T-cell (primary cell): ENCODE measurements around the gene IL33. TPM values are rescaled to one million over a fixed set of nuclear protein-coding genes. Genes with fewer than 3 reads are reported as not detected.

Source experiments
- ATAC-seq, 4 experiments: fragments of 200-7000 bp in 3 of 4; fragments of 150-1000 bp in 1 of 4; cut with Tn5 transposase; replicated peaks in 1 of 4; 1 replicate in 3 of 4; 2 replicates in 1 of 4; pipeline ENCODE4 v1.10.0; 2021; ENCODE audit warnings: moderate library complexity in 3 of 4, mild to moderate bottlenecking in 2 of 4, moderate number of reproducible peaks in 1 of 4
- CTCF ChIA-PET, 2 donors: fragments of 300-600 bp; sonication (Branson Sonifier 250); formaldehyde crosslinking; loops; one replicate each; lab custom pipeline; 2022; ENCODE audit warnings: antibody characterized with exemption in 2 of 2; lab: Charles Lee
- POLR2A ChIA-PET, 2 donors: fragments of 300-600 bp; sonication (Branson Sonifier 250); formaldehyde crosslinking; loops; one replicate each; lab custom pipeline; 2022; ENCODE audit warnings: antibody characterized with exemption in 2 of 2; lab: Charles Lee
- DNase-seq, 35 experiments: peaks; one replicate each; pipeline versions ENCODE4 v3.0.0 to v3.0.0-alpha.2; 2013 to 2023
- H3K27ac ChIP-seq: one replicate; pipeline ENCODE4 v1.5.1; 2013; ENCODE audit warnings: low read length
- H3K27me3 ChIP-seq, 2 experiments: replicated peaks in 1 of 2; 1 replicate in 1 of 2; 2 replicates in 1 of 2; pipeline versions ENCODE4 v1.6.1 to v1.7.0; 2013; ENCODE audit warnings: low read length in 1 of 2, mixed read lengths in 1 of 2; ENCODE audit not compliant: control insufficient read depth in 2 of 2, insufficient read depth in 2 of 2; ENCODE audit errors: extremely low read depth in 1 of 2
- H3K36me3 ChIP-seq, 2 donors: 1 replicate in 1 of 2; 2 replicates in 1 of 2; pipeline versions ENCODE4 v1.6.1 to v1.7.0; 2013; ENCODE audit warnings: low read length in 1 of 2; ENCODE audit not compliant: control insufficient read depth in 2 of 2, insufficient read depth in 1 of 2; ENCODE audit errors: extremely low read depth in 1 of 2
- H3K4me1 ChIP-seq, 2 experiments: 1 replicate in 1 of 2; 2 replicates in 1 of 2; pipeline versions ENCODE4 v1.6.1 to v1.7.0; 2013; ENCODE audit warnings: low read length in 2 of 2, mixed read lengths in 1 of 2; ENCODE audit not compliant: insufficient read depth in 2 of 2, control insufficient read depth in 1 of 2; ENCODE audit errors: extremely low read depth in 1 of 2
- H3K4me3 ChIP-seq, 2 donors: 1 replicate in 1 of 2; 2 replicates in 1 of 2; pipeline versions ENCODE4 v1.5.1 to v1.7.0; 2013; ENCODE audit warnings: mild to moderate bottlenecking in 2 of 2, low read length in 1 of 2, moderate library complexity in 1 of 2; ENCODE audit not compliant: control insufficient read depth in 1 of 2; ENCODE audit errors: extremely low read depth in 1 of 2
- H3K9me3 ChIP-seq: 2 replicates; pipeline ENCODE4 v1.7.0; 2013
- H3K27ac Mint-ChIP-seq, 2 donors: one replicate each; pipeline ENCODE4 v1.8.0; 2020 to 2021; ENCODE audit warnings: mild to moderate bottlenecking in 2 of 2, mixed read lengths in 2 of 2
- H3K27me3 Mint-ChIP-seq, 2 donors: one replicate each; pipeline ENCODE4 v1.8.0; 2021 to 2022; ENCODE audit warnings: mixed read lengths in 2 of 2
- H3K36me3 Mint-ChIP-seq: one replicate; pipeline ENCODE4 v1.8.0; 2021; ENCODE audit warnings: mixed read lengths
- H3K4me1 Mint-ChIP-seq, 3 donors: one replicate each; pipeline ENCODE4 v1.8.0; 2020 to 2022; ENCODE audit warnings: mixed read lengths in 3 of 3, mild to moderate bottlenecking in 1 of 3
- H3K4me3 Mint-ChIP-seq, 3 donors: one replicate each; pipeline ENCODE4 v1.8.0; 2020 to 2022; ENCODE audit warnings: mild to moderate bottlenecking in 3 of 3, mixed read lengths in 3 of 3, moderate library complexity in 3 of 3
- H3K9me3 Mint-ChIP-seq, 3 donors: one replicate each; pipeline ENCODE4 v1.8.0; 2020 to 2022; ENCODE audit warnings: mixed read lengths in 3 of 3
- WGBS: methylation state at CpG from one replicate; pipeline ENCODE4 v1.1.5; 2013; ENCODE audit warnings: missing lambda C conversion rate; ENCODE audit not compliant: insufficient coverage; 5-methylcytosine and 5-hydroxymethylcytosine counted together
- total RNA-seq, 35 experiments: library from RNA in 6 of 35; stranded (reverse) in 6 of 35; fragments of 120-200 nt in 1 of 35; gene quantifications; one replicate each; pipeline versions ENCODE4 v1.2.1 to v1.2.4 and lab custom pipeline; 2013 to 2026

Gene IL33
- total RNA-seq, 5 donors from 2014 or later (not counting 1 experiment from before 2014, with no cell fraction given) = 0.22 TPM; not detected in 4

DNA sequence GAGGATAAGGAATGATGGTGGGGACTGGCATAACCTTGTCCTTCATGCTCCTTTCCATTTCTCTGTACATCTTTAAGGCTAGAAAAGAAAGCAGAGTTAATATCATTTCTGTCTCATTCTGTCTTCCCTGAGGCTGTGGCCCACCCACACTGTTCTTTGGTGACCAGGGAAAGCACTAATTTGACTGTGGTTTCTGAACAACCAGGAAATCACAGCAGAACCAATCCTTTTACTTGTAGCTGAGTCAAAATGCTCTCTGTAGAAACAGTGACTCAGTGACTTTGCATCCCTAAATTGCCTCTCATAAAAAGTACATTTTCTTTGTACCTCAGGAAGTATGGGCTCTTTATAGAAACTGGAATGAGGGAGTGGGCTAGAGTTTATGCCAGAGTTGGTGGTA is 28.1 kb downstream of the IL33 start:
- H3K4me3 Mint-ChIP-seq = no peak overlapping the region
- H3K9me3 Mint-ChIP-seq = peaks cover 0 to 6% (median 0%) of the 10 kb centered on the region in 3 donors
- H3K27ac ChIP-seq = no peak overlapping the region
- CTCF ChIA-PET = no interaction called here
- no peaks in the 10 kb centered on the region for H3K36me3 Mint-ChIP-seq
- no peaks in the 10 kb centered on the region for H3K36me3 ChIP-seq
- ATAC-seq (no peak), DNase-seq (no peak)
- peaks cover 15% of the 10 kb centered on the region in 2 donors for H3K27me3 Mint-ChIP-seq
- H3K27me3 ChIP-seq = peaks cover 0 to 2% of the 10 kb centered on the region in 2 experiments
- H3K4me1 ChIP-seq = no peaks in the 10 kb centered on the region
- H3K4me1 Mint-ChIP-seq = no peaks in the 10 kb centered on the region
- POLR2A ChIA-PET = no interaction called here
- no peak overlapping the region for H3K4me3 ChIP-seq
- H3K9me3 ChIP-seq = no peaks in the 10 kb centered on the region
- no peak overlapping the region for H3K27ac Mint-ChIP-seq

DNA sequence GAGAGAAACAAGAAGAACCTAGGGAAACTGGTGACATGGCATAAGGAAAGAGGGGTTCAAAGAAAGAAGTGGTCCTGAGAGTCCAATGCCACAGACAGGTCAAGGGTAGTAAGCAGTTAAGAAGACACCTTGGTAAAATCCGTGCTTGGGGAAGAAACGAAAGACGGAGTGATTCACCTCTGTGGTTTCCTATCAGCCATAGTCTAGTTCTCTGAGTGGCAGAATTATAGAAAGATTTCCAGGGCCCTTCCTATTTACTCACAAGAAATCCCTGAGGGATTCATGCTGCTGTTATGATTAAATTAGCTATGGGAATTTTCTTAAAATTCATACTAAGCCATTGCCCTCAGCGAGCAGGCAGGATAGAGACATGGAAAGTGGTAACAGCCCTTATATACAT is 31.7 kb downstream of the IL33 start:
- CTCF ChIA-PET = no interaction called here
- no peak overlapping the region for H3K27ac Mint-ChIP-seq

DNA sequence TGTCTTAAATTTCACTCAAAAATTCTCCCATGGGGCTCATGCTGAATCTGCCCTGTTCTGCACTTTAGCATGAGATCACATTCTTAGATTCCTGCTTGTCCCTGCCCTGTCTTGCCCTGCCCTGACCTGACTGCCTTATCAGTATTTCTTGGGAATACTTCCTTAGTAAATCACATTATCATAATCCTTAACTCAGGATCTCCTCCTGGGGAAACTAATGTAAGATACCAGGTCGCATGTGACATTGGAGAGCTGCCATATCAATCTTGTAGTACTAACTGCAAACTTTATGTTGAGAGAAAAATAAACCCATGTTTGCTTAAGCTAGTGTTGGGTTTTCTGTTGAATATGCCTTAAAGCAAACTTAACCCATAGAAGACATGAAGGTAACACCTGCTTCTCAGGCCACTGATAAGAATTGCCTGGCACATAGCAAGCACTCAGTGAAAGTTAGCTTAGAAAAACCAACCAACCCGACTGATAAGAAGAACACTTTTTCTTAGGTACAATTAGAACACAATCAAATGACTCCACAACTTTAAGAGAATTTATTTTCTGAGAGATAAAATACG is 53.3 kb downstream of the IL33 start:
- no peak for DNase-seq
- H3K27me3 ChIP-seq = peaks cover 0 to 17% of the 10 kb centered on the region in 2 experiments
- H3K27ac ChIP-seq = no peak overlapping the region
- no peaks in the 10 kb centered on the region for H3K36me3 ChIP-seq
- H3K4me3 Mint-ChIP-seq = no peak overlapping the region
- POLR2A ChIA-PET = interaction anchor here in 1 of 2 donors (0.7 kb wide), 1 partner anchor 1984 kb away, joined by 4 read pairs; no protein-coding TSS in a partner anchor
- H3K4me1 ChIP-seq = no peaks in the 10 kb centered on the region
- WGBS = no CpG with 5 or more reads among the region's 3 CpGs
- H3K36me3 Mint-ChIP-seq = no peaks in the 10 kb centered on the region
- H3K9me3 ChIP-seq = no peaks in the 10 kb centered on the region
- CTCF ChIA-PET = no interaction called here
- no peak overlapping the region for H3K4me3 ChIP-seq
- peaks cover 12 to 15% of the 10 kb centered on the region in 2 donors for H3K27me3 Mint-ChIP-seq
- ATAC-seq = no peak
- no peaks in the 10 kb centered on the region for H3K4me1 Mint-ChIP-seq
- peaks cover 0 to 7% (median 7%) of the 10 kb centered on the region in 3 donors for H3K9me3 Mint-ChIP-seq
- no peak overlapping the region for H3K27ac Mint-ChIP-seq

More for the DNA sequence above, 31.7 kb downstream of the IL33 start:
- Mint-ChIP-seq H3K9me3 (no peaks in the 10 kb centered on the region), H3K36me3 (no peaks in the 10 kb centered on the region), H3K27me3 (peaks cover 8 to 12% of the 10 kb centered on the region in 2 donors), H3K4me1 (no peaks in the 10 kb centered on the region), H3K4me3 (no peak overlapping the region)
- no peak for ATAC-seq
- no peak overlapping the region for H3K4me3 ChIP-seq
- no peak for DNase-seq
- WGBS = 75% methylated on average over 1 of the region's 4 CpGs
- H3K36me3 ChIP-seq = no peaks in the 10 kb centered on the region
- H3K4me1 ChIP-seq = no peaks in the 10 kb centered on the region
- no peak overlapping the region for H3K27ac ChIP-seq
- no peaks in the 10 kb centered on the region for H3K9me3 ChIP-seq
- H3K27me3 ChIP-seq = peaks cover 0 to 2% of the 10 kb centered on the region in 2 experiments
- POLR2A ChIA-PET = no interaction called here

DNA sequence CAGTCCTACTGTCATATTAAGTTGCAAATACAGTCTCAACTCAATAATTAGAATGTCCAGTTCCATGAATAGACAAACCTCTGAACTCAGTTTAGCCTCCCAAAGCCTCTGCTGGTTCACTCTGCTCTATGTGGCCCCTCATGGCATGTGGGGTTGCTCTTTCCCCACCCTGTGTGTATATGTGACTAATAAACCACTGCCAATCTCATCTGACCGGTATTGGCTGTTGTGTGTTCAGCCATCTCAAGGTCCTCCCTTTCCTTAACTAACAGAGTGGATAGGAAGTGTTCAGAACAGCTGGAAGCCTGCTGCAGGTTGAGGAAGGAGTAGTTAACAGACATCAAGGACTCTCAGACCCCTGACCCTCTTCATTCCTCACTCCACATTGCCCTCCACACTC is 55.3 kb downstream of the IL33 start:
- CTCF ChIA-PET = no interaction called here

DNA sequence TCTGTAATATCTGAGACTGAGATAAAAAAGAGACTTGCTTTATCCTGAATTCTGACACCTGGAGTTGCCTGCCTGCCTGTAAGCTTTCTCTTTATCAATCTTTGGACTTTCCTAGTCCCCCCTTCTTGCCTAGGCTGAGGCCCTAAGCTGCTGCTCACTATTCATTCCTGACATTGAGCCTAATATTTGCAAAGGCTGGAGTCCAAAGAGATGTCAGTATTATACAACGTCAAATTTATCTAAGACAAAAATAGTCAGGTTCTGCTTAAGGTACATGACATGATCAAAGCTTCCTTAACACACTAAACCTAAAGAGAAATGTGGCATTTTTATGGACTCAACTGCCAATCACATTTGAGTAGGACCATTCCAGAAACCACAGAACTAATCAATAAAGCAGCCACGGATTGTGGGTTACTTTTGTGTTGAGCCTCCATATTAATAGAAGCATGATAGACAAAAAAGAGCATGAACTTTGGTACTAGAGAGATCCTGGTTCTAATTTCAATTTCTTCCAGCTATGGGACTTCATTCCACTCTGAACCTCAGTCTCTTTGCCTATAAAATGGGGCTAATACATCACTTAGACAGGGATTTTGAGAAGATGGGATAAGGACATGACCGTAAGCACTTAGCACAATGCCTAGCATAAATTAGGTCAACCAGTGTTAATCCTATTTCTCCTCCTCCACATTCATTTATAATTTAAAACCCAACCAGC is 56.1 kb downstream of the IL33 start:
- H3K9me3 ChIP-seq = no peaks in the 10 kb centered on the region
- no peaks in the 10 kb centered on the region for H3K36me3 ChIP-seq
- Mint-ChIP-seq H3K27ac (no peak overlapping the region), H3K4me1 (no peaks in the 10 kb centered on the region), H3K4me3 (no peak overlapping the region), H3K9me3 (no peaks in the 10 kb centered on the region), H3K27me3 (peaks cover 9 to 15% of the 10 kb centered on the region in 2 donors), H3K36me3 (no peaks in the 10 kb centered on the region)
- CTCF ChIA-PET = no interaction called here
- no peak for ATAC-seq
- H3K27ac ChIP-seq = no peak overlapping the region
- DNase-seq = no peak
- H3K27me3 ChIP-seq = peaks cover 0 to 15% of the 10 kb centered on the region in 2 experiments
- H3K4me3 ChIP-seq = no peak overlapping the region
- no CpG with 5 or more reads among the region's 3 CpGs for WGBS
- POLR2A ChIA-PET = no interaction called here
- H3K4me1 ChIP-seq = no peaks in the 10 kb centered on the region

More for the DNA sequence above, 55.3 kb downstream of the IL33 start:
- Mint-ChIP-seq H3K27me3 (peaks cover 10 to 15% of the 10 kb centered on the region in 2 donors), H3K27ac (no peak overlapping the region), H3K4me1 (no peaks in the 10 kb centered on the region), H3K36me3 (no peaks in the 10 kb centered on the region), H3K4me3 (no peak overlapping the region), H3K9me3 (no peaks in the 10 kb centered on the region)
- H3K4me3 ChIP-seq = no peak overlapping the region
- no peaks in the 10 kb centered on the region for H3K36me3 ChIP-seq
- ATAC-seq (no peak), DNase-seq (no peak)
- POLR2A ChIA-PET = no interaction called here
- WGBS = no CpG with 5 or more reads among the region's 1 CpG
- peaks cover 0 to 17% of the 10 kb centered on the region in 2 experiments for H3K27me3 ChIP-seq
- H3K4me1 ChIP-seq = no peaks in the 10 kb centered on the region
- H3K9me3 ChIP-seq = no peaks in the 10 kb centered on the region
- no peak overlapping the region for H3K27ac ChIP-seq

- Mint-ChIP-seq H3K36me3 (no peaks in the 10 kb centered on the region), H3K9me3 (no peaks in the 10 kb centered on the region)
- CTCF ChIA-PET = no interaction called here
These were observed 56.6 kb downstream of the IL33 start for GRCh38 chr9:6272229-6272598.

More at GRCh38 chr9:6272229-6272598, 56.6 kb downstream of the IL33 start:
- Histone ChIP-seq H3K4me1 (no peaks in the 10 kb centered on the region), H3K27ac (no peak overlapping the region), H3K27me3 (peaks cover 0 to 10% of the 10 kb centered on the region in 2 experiments), H3K4me3 (no peak overlapping the region), H3K36me3 (no peaks in the 10 kb centered on the region), H3K9me3 (no peaks in the 10 kb centered on the region)
- peaks cover 9 to 15% of the 10 kb centered on the region in 2 donors for H3K27me3 Mint-ChIP-seq
- H3K4me3 Mint-ChIP-seq = no peak overlapping the region
- H3K27ac Mint-ChIP-seq = no peak overlapping the region
- POLR2A ChIA-PET = no interaction called here
- H3K4me1 Mint-ChIP-seq = no peaks in the 10 kb centered on the region
- no peak for DNase-seq
- ATAC-seq = no peak
